ENCODE data around the gene RERE.

GRCh38 chr1:8409106-8409505 lies 408.3 kb downstream of the RERE start:
- TF ChIP-seq SUZ12 (IDR thresholded peaks at IDR 0.05), result no peak
- TF ChIP-seq SP1 (IDR thresholded peaks at IDR 0.05), result no peak
